Nephron (organoid): Measurements from ENCODE around the gene THADA.

Experiments
- H3K27ac Mint-ChIP-seq, 3 experiments: 2 replicates each; pipeline ENCODE4 v1.8.0; 2020; ENCODE audit warnings: mixed read lengths in 3 of 3, mild to moderate bottlenecking in 2 of 3, moderate library complexity in 1 of 3
- H3K27me3 Mint-ChIP-seq: 2 replicates; pipeline ENCODE4 v1.8.0; 2021; ENCODE audit warnings: low read depth, mild to moderate bottlenecking, moderate library complexity, mixed read lengths
- H3K36me3 Mint-ChIP-seq: 2 replicates; pipeline ENCODE4 v1.8.0; 2020; ENCODE audit warnings: low read depth, mixed read lengths
- H3K4me1 Mint-ChIP-seq: 2 replicates; pipeline ENCODE4 v1.8.0; 2020; ENCODE audit warnings: mixed read lengths
- H3K4me3 Mint-ChIP-seq, 3 experiments: 2 replicates each; pipeline ENCODE4 v1.8.0; 2020; ENCODE audit warnings: mild to moderate bottlenecking in 3 of 3, mixed read lengths in 3 of 3, moderate library complexity in 2 of 3
- H3K9me3 Mint-ChIP-seq: 2 replicates; pipeline ENCODE4 v1.8.0; 2020; ENCODE audit warnings: mixed read lengths
- TF ChIP-seq, protein P1 (sequence below), 3 experiments: fragments of 200-600 bp; sonication (generic); IDR thresholded peaks; one replicate each; pipeline ENCODE4 v1.5.0; 2021; ENCODE audit warnings: antibody characterized with exemption in 3 of 3; ENCODE audit not compliant: unreplicated experiment in 3 of 3

The THADA gene

DNA sequence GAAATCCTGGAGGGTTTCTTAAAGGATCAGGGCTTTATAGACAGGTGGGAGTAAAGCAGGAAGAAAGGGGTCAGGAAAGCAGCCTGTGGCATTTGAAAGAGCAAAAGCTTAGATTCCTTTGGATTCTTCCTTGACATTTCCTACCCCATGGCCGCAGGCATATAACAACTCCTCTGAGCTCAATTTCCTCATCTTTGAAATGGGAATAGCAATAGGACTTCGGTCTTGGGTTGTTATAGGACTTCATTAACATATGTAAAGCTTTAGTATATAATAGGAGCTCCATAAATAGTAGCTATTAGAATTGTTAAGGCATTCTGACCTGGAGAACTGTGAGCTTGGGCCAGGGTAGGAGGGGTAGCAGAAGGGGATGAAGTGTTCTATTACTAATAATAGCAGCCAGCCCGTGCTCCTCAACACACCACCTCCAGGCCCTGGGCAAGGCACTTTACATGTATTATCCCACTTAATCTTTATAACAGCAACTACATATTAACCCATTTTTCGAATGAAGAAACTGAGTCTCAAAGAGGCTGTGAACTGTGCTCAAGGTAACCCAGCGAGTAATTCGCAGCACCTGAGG, 380.1 kb downstream of the THADA start:
- TF ChIP-seq, protein P1, sequence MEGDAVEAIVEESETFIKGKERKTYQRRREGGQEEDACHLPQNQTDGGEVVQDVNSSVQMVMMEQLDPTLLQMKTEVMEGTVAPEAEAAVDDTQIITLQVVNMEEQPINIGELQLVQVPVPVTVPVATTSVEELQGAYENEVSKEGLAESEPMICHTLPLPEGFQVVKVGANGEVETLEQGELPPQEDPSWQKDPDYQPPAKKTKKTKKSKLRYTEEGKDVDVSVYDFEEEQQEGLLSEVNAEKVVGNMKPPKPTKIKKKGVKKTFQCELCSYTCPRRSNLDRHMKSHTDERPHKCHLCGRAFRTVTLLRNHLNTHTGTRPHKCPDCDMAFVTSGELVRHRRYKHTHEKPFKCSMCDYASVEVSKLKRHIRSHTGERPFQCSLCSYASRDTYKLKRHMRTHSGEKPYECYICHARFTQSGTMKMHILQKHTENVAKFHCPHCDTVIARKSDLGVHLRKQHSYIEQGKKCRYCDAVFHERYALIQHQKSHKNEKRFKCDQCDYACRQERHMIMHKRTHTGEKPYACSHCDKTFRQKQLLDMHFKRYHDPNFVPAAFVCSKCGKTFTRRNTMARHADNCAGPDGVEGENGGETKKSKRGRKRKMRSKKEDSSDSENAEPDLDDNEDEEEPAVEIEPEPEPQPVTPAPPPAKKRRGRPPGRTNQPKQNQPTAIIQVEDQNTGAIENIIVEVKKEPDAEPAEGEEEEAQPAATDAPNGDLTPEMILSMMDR (IDR thresholded peaks at IDR 0.05; ENCODE audit: unreplicated experiment in 3 of 3) = no peak
- Mint-ChIP-seq H3K4me3 (peak overlapping the region in 1 of 3 experiments; percentile 14), H3K9me3 (no peaks in the 10 kb centered on the region), H3K4me1 (peaks cover 55% of the 10 kb centered on the region), H3K27ac (peak overlapping the region; percentile 77 to 84 (median 82)), H3K36me3 (no peaks in the 10 kb centered on the region), H3K27me3 (peaks cover 3% of the 10 kb centered on the region)

DNA sequence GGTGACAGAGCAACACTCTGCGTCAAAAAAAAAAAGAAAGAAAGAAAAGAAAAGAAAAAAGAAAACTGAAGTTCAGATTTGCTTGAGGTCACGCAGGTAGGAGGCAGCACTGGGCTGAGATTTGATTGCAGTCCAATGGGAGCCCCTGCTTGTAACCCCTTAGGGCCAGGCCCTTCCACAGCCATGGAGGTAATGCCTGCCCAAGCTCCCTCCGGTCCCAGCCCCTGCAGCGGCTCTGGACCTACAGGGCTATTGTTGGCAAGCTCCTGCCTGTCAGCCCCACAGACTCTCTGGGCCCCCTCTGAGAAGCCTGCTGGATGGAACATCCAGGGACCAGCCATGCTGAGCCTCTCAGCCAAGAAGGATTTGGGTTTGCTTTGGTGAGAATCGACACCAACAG, 381.6 kb downstream of the THADA start:
- no peaks in the 10 kb centered on the region for H3K36me3 Mint-ChIP-seq
- no peak overlapping the region for H3K27ac Mint-ChIP-seq
- TF ChIP-seq, protein P1 (IDR thresholded peaks at IDR 0.05; ENCODE audit: unreplicated experiment in 3 of 3) = no peak
- H3K4me1 Mint-ChIP-seq = peaks cover 49% of the 10 kb centered on the region
- H3K9me3 Mint-ChIP-seq = no peaks in the 10 kb centered on the region
- peaks cover 3% of the 10 kb centered on the region for H3K27me3 Mint-ChIP-seq
- no peak overlapping the region for H3K4me3 Mint-ChIP-seq

GRCh38 chr2:43212931-43213330, 382.9 kb downstream of the THADA start:
- H3K9me3 Mint-ChIP-seq = no peaks in the 10 kb centered on the region
- TF ChIP-seq, protein P1 (IDR thresholded peaks at IDR 0.05; ENCODE audit: unreplicated experiment in 3 of 3) = no peak
- no peaks in the 10 kb centered on the region for H3K36me3 Mint-ChIP-seq
- peaks cover 3% of the 10 kb centered on the region for H3K27me3 Mint-ChIP-seq
- H3K4me1 Mint-ChIP-seq = peaks cover 35% of the 10 kb centered on the region
- no peak overlapping the region for H3K4me3 Mint-ChIP-seq
- H3K27ac Mint-ChIP-seq = peak overlapping the region; percentile 27 to 41 (median 30)

- Mint-ChIP-seq H3K27me3 (peaks cover 6% of the 10 kb centered on the region), H3K4me3 (no peak overlapping the region), H3K27ac (peak overlapping the region; percentile 27 to 41 (median 30)), H3K4me1 (peaks cover 29% of the 10 kb centered on the region), H3K9me3 (no peaks in the 10 kb centered on the region), H3K36me3 (no peaks in the 10 kb centered on the region)
- TF ChIP-seq, protein P1 (IDR thresholded peaks at IDR 0.05; ENCODE audit: unreplicated experiment in 3 of 3) = no peak
These were observed 383.5 kb downstream of the THADA start for GRCh38 chr2:43212216-43212835.

- TF ChIP-seq, protein P1 (IDR thresholded peaks at IDR 0.05; ENCODE audit: unreplicated experiment in 3 of 3) = no peak
- Mint-ChIP-seq H3K27ac (peak overlapping the region; percentile 70 to 89 (median 75)), H3K4me1 (peaks cover 25% of the 10 kb centered on the region), H3K27me3 (peaks cover 6% of the 10 kb centered on the region), H3K36me3 (no peaks in the 10 kb centered on the region), H3K4me3 (peak overlapping the region in 1 of 3 experiments; percentile 9), H3K9me3 (no peaks in the 10 kb centered on the region)
These were observed 385.2 kb downstream of the THADA start for GRCh38 chr2:43210467-43211303.
